Measurements from ENCODE around the gene LIG3.

DNA sequence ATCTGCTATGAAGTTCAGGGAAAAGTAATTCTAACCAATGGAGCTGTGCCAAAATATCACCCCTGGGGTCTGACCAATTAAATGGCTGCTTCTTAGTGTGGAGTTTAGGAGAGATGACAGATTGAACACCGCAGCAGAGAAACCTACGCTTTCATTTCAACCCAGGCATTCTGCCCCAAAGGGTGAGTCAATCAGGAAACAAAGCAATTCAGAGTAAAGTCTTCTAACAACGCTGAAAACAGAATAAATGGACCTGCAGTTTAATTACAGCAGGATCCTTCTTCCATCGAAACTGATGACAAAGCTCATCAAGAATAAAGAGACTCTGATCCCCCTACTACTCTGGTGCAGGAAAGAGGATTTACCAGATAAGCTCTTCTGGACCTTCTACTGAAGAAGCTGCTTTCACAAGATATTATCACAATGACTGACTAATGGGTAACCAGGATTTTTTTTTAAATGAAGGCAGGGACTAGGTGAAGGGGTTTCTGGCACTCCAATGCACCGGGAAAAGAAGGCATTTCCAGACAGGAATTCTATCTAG is 66.5 kb downstream of the LIG3 start:
- TF ChIP-seq, protein P1, sequence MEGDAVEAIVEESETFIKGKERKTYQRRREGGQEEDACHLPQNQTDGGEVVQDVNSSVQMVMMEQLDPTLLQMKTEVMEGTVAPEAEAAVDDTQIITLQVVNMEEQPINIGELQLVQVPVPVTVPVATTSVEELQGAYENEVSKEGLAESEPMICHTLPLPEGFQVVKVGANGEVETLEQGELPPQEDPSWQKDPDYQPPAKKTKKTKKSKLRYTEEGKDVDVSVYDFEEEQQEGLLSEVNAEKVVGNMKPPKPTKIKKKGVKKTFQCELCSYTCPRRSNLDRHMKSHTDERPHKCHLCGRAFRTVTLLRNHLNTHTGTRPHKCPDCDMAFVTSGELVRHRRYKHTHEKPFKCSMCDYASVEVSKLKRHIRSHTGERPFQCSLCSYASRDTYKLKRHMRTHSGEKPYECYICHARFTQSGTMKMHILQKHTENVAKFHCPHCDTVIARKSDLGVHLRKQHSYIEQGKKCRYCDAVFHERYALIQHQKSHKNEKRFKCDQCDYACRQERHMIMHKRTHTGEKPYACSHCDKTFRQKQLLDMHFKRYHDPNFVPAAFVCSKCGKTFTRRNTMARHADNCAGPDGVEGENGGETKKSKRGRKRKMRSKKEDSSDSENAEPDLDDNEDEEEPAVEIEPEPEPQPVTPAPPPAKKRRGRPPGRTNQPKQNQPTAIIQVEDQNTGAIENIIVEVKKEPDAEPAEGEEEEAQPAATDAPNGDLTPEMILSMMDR (conservative IDR thresholded peaks at IDR 0.05; ENCODE audit: low read depth in 2 of 2): no peak
- TF ChIP-seq POLR2AphosphoS5 (IDR thresholded peaks at IDR 0.05; ENCODE audit: low read depth) (no peak), EZH2phosphoT487 (IDR thresholded peaks at IDR 0.05; ENCODE audit: unreplicated experiment) (no peak)
